ENCODE measurements around the gene HBE1.

Gene HBE1

GRCh38 chr11:5288906-5289550 is 19.3 kb upstream of the HBE1 start:
- ATAC-seq: no peak
- TF ChIP-seq ZFP3 (CRISPR knock-in tag; IDR thresholded peaks at IDR 0.05) (no peak), ZNF70 (CRISPR knock-in tag; IDR thresholded peaks at IDR 0.05) (no peak), PATZ1 (CRISPR knock-in tag; IDR thresholded peaks at IDR 0.05; ENCODE audit: borderline replicate concordance) (no peak), ZNF565 (CRISPR knock-in tag; conservative IDR thresholded peaks at IDR 0.05; ENCODE audit: low read depth) (no peak), ZNF8 (CRISPR knock-in tag; IDR thresholded peaks at IDR 0.05) (no peak), ISL1 (CRISPR knock-in tag; IDR thresholded peaks at IDR 0.05) (no peak)

GRCh38 chr11:5288108-5288905 is 18.6 kb upstream of the HBE1 start:
- no peak for ATAC-seq
- TF ChIP-seq PATZ1 (CRISPR knock-in tag; IDR thresholded peaks at IDR 0.05; ENCODE audit: borderline replicate concordance) (no peak), ISL1 (CRISPR knock-in tag; IDR thresholded peaks at IDR 0.05) (no peak), CREB5 (CRISPR knock-in tag; IDR thresholded peaks at IDR 0.05; ENCODE audit: low read depth) (no peak), BACH2 (CRISPR knock-in tag; IDR thresholded peaks at IDR 0.05; ENCODE audit: borderline replicate concordance) (no peak), POU6F1 (CRISPR knock-in tag; IDR thresholded peaks at IDR 0.05; ENCODE audit: borderline replicate concordance, low read depth) (no peak), OSR1 (CRISPR knock-in tag; IDR thresholded peaks at IDR 0.05) (no peak), ZNF565 (CRISPR knock-in tag; conservative IDR thresholded peaks at IDR 0.05; ENCODE audit: low read depth) (no peak), ESRRG (CRISPR knock-in tag; IDR thresholded peaks at IDR 0.05) (no peak), TOX (CRISPR knock-in tag; IDR thresholded peaks at IDR 0.05; ENCODE audit: borderline replicate concordance) (no peak)

GRCh38 chr11:5286901-5287300 is 17.2 kb upstream of the HBE1 start:
- TF ChIP-seq ZNF565 (CRISPR knock-in tag; conservative IDR thresholded peaks at IDR 0.05; ENCODE audit: low read depth) (no peak), ZNF8 (CRISPR knock-in tag; IDR thresholded peaks at IDR 0.05) (no peak), ZFP30 (CRISPR knock-in tag; IDR thresholded peaks at IDR 0.05) (no peak)
- no peak for ATAC-seq

GRCh38 chr11:5286351-5286750 is 16.6 kb upstream of the HBE1 start:
- TF ChIP-seq ZFP3 (CRISPR knock-in tag; IDR thresholded peaks at IDR 0.05): no peak
- TF ChIP-seq TOX (CRISPR knock-in tag; IDR thresholded peaks at IDR 0.05; ENCODE audit: borderline replicate concordance): no peak
- TF ChIP-seq CSRNP3 (CRISPR knock-in tag; IDR thresholded peaks at IDR 0.05): no peak
- no peak for ATAC-seq

- no peak for ATAC-seq
- TF ChIP-seq ZFP30 (CRISPR knock-in tag; IDR thresholded peaks at IDR 0.05): no peak
- TF ChIP-seq TCF4 (CRISPR knock-in tag; IDR thresholded peaks at IDR 0.05; ENCODE audit: borderline replicate concordance): no peak
- TF ChIP-seq ZNF8 (CRISPR knock-in tag; IDR thresholded peaks at IDR 0.05): no peak
- TF ChIP-seq POU6F1 (CRISPR knock-in tag; IDR thresholded peaks at IDR 0.05; ENCODE audit: borderline replicate concordance, low read depth): no peak
- TF ChIP-seq CSDC2 (CRISPR knock-in tag; IDR thresholded peaks at IDR 0.05): no peak
- no peak for TF ChIP-seq PPARA (CRISPR knock-in tag; IDR thresholded peaks at IDR 0.05; ENCODE audit: borderline replicate concordance)
- no peak for TF ChIP-seq BACH2 (CRISPR knock-in tag; IDR thresholded peaks at IDR 0.05; ENCODE audit: borderline replicate concordance)
- no peak for TF ChIP-seq ZNF565 (CRISPR knock-in tag; conservative IDR thresholded peaks at IDR 0.05; ENCODE audit: low read depth)
- TF ChIP-seq ESRRG (CRISPR knock-in tag; IDR thresholded peaks at IDR 0.05): no peak
- TF ChIP-seq PATZ1 (CRISPR knock-in tag; IDR thresholded peaks at IDR 0.05; ENCODE audit: borderline replicate concordance): no peak
- TF ChIP-seq GLIS3 (CRISPR knock-in tag; IDR thresholded peaks at IDR 0.05): no peak
- no peak for TF ChIP-seq ZC3H10 (CRISPR knock-in tag; IDR thresholded peaks at IDR 0.05)
Observed at GRCh38 chr11:5285703-5286340, 16.1 kb upstream of the HBE1 start.

Data from SK-N-SH treated with all-trans-retinoic acid at 6 μM for 48 hours (cell line).